ENCODE measurements around the gene PACSIN2.

DNA sequence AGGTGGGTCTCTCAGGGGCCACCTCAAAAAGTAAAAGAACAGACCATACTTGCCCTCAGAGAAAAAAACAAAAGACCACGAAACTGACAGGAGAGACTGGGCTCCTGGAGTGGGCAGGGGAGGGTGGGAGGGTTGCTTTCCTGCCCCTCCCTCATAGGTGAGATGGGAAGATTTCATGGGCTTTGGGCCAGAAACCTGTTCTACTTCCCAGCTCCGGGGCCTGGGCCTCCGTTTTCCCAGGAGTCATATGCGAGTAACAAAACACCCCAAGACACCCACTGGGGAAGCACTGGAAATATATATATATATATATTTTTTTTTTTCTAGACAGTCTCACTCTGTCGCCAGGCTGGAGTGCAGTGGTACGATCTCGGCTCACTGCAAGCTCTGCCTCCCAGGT, 42.7 kb upstream of the PACSIN2 start:
- TF ChIP-seq EZH2 (IDR thresholded peaks at IDR 0.05; ENCODE audit: low read depth, unreplicated experiment) (no peak), CREB1 (CRISPR knock-in tag; IDR thresholded peaks at IDR 0.05; ENCODE audit: low read depth) (no peak), POLR2AphosphoS5 (IDR thresholded peaks at IDR 0.05; ENCODE audit: low read depth) (no peak), NANOG (IDR thresholded peaks at IDR 0.05; ENCODE audit: borderline replicate concordance) (no peak), JUNB (IDR thresholded peaks at IDR 0.05; ENCODE audit: unreplicated experiment) (no peak), EZH2phosphoT487 (IDR thresholded peaks at IDR 0.05; ENCODE audit: unreplicated experiment) (no peak)
- TF ChIP-seq, protein P1, sequence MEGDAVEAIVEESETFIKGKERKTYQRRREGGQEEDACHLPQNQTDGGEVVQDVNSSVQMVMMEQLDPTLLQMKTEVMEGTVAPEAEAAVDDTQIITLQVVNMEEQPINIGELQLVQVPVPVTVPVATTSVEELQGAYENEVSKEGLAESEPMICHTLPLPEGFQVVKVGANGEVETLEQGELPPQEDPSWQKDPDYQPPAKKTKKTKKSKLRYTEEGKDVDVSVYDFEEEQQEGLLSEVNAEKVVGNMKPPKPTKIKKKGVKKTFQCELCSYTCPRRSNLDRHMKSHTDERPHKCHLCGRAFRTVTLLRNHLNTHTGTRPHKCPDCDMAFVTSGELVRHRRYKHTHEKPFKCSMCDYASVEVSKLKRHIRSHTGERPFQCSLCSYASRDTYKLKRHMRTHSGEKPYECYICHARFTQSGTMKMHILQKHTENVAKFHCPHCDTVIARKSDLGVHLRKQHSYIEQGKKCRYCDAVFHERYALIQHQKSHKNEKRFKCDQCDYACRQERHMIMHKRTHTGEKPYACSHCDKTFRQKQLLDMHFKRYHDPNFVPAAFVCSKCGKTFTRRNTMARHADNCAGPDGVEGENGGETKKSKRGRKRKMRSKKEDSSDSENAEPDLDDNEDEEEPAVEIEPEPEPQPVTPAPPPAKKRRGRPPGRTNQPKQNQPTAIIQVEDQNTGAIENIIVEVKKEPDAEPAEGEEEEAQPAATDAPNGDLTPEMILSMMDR (conservative IDR thresholded peaks at IDR 0.05; ENCODE audit: low read depth in 2 of 2), result no peak
- TF ChIP-seq, protein P2, sequence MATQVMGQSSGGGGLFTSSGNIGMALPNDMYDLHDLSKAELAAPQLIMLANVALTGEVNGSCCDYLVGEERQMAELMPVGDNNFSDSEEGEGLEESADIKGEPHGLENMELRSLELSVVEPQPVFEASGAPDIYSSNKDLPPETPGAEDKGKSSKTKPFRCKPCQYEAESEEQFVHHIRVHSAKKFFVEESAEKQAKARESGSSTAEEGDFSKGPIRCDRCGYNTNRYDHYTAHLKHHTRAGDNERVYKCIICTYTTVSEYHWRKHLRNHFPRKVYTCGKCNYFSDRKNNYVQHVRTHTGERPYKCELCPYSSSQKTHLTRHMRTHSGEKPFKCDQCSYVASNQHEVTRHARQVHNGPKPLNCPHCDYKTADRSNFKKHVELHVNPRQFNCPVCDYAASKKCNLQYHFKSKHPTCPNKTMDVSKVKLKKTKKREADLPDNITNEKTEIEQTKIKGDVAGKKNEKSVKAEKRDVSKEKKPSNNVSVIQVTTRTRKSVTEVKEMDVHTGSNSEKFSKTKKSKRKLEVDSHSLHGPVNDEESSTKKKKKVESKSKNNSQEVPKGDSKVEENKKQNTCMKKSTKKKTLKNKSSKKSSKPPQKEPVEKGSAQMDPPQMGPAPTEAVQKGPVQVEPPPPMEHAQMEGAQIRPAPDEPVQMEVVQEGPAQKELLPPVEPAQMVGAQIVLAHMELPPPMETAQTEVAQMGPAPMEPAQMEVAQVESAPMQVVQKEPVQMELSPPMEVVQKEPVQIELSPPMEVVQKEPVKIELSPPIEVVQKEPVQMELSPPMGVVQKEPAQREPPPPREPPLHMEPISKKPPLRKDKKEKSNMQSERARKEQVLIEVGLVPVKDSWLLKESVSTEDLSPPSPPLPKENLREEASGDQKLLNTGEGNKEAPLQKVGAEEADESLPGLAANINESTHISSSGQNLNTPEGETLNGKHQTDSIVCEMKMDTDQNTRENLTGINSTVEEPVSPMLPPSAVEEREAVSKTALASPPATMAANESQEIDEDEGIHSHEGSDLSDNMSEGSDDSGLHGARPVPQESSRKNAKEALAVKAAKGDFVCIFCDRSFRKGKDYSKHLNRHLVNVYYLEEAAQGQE (IDR thresholded peaks at IDR 0.05; ENCODE audit: unreplicated experiment), result no peak

Data from GM23338 (cell line).